Gastrocnemius medialis (tissue), 4 donors: ENCODE data around the gene LEFTY1.

Source experiments
- POLR2A ChIP-seq, 2 donors: fragments of 450-650 bp; IDR thresholded peaks; one replicate each; pipeline ENCODE4 v1.6.1; 2017; ENCODE audit warnings: antibody characterized with exemption in 2 of 2, mild to moderate bottlenecking in 2 of 2, moderate library complexity in 2 of 2
- TF ChIP-seq, protein P1 (sequence below), 5 experiments: fragments of 450-650 bp in 3 of 5; fragments of 200-600 bp in 2 of 5; sonication (generic) in 2 of 5; IDR thresholded peaks in 4 of 5; conservative IDR thresholded peaks in 1 of 5; 1 replicate in 4 of 5; 2 replicates in 1 of 5; pipeline ENCODE4 v1.5.1; 2016 to 2019; ENCODE audit warnings: antibody characterized with exemption in 5 of 5, mild to moderate bottlenecking in 3 of 5, moderate library complexity in 3 of 5

DNA sequence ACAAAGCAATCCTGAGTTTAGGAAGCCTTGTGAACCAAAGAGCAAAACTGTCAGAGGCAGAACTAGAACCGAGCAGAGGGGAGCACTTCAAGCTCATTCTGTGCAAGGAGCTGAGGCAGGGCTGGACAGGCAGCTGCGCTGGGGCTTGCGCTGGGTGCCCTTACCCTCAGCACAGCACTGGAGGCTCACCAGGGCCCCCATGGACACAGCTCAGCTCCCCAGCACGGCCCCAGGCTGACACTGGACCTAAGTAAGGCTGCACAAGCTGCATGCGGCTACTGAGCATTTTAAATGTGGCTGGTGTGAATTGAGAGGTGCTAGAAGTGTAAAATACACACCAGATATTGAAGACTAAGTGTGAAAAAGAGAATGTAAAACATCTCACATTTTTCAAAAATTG, 28.8 kb downstream of the LEFTY1 start:
- TF ChIP-seq POLR2A (IDR thresholded peaks at IDR 0.05): no peak
- TF ChIP-seq, protein P1, sequence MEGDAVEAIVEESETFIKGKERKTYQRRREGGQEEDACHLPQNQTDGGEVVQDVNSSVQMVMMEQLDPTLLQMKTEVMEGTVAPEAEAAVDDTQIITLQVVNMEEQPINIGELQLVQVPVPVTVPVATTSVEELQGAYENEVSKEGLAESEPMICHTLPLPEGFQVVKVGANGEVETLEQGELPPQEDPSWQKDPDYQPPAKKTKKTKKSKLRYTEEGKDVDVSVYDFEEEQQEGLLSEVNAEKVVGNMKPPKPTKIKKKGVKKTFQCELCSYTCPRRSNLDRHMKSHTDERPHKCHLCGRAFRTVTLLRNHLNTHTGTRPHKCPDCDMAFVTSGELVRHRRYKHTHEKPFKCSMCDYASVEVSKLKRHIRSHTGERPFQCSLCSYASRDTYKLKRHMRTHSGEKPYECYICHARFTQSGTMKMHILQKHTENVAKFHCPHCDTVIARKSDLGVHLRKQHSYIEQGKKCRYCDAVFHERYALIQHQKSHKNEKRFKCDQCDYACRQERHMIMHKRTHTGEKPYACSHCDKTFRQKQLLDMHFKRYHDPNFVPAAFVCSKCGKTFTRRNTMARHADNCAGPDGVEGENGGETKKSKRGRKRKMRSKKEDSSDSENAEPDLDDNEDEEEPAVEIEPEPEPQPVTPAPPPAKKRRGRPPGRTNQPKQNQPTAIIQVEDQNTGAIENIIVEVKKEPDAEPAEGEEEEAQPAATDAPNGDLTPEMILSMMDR (IDR thresholded peaks at IDR 0.05 in 4 of 5, conservative IDR thresholded peaks at IDR 0.05 in 1 of 5): no peak
